Measurements from ENCODE around the gene SAFB2. TPM values are rescaled to one million over a fixed set of nuclear protein-coding genes. Genes with fewer than 3 reads are reported as not detected.

Gene SAFB2
- total RNA-seq (2022; extraction: Qiagen RNA extraction), result 23.3 to 45.0 TPM (median 37.3 TPM) in 5 replicates

GRCh38 chr19:5622465-5623396 lies at the start of gene SAFB2, which contains the start of gene SAFB:
SAFB2 (minus strand) TSS chr19:5622776; CDS start chr19:5622715, 61 bp downstream.
SAFB (plus strand) TSS chr19:5623083; CDS start chr19:5623206, 123 bp downstream.

GRCh38 chr19:5567360-5567969 lies 55.1 kb downstream of the SAFB2 start, which contains the start of gene TINCR:
TINCR (minus strand) TSS chr19:5567953.

Other genes starting within 250 kb of the SAFB2 start
- gene ZNRF4, start 167.4 kb downstream of the SAFB2 start, total RNA-seq (2022; extraction: Qiagen RNA extraction), result not detected in 5 replicates
- gene TINCR, start 54.8 kb downstream of the SAFB2 start, total RNA-seq (2022; extraction: Qiagen RNA extraction), result 1.9 to 3.2 TPM (median 2.2 TPM) in 5 replicates
- gene SAFB, start 307 bp upstream of the SAFB2 start, total RNA-seq (2022; extraction: Qiagen RNA extraction), result 48.8 to 67.2 TPM (median 62.4 TPM) in 5 replicates
- 49.5 to 70.9 TPM (median 63.4 TPM) in 5 replicates for gene MICOS13, start 57.7 kb upstream of the SAFB2 start, total RNA-seq (2022; extraction: Qiagen RNA extraction)
- gene HSD11B1L, start 58.3 kb upstream of the SAFB2 start, total RNA-seq (2022; extraction: Qiagen RNA extraction), result 2.8 to 4.4 TPM (median 3.4 TPM) in 5 replicates
- 694 to 907 TPM (median 711 TPM) in 5 replicates for gene RPL36, start 67.5 kb upstream of the SAFB2 start, total RNA-seq (2022; extraction: Qiagen RNA extraction)
- 42.7 to 65.3 TPM (median 62.4 TPM) in 5 replicates for gene LONP1, start 97.4 kb upstream of the SAFB2 start, total RNA-seq (2022; extraction: Qiagen RNA extraction)
- not detected in 5 replicates for gene CATSPERD, start 97.9 kb upstream of the SAFB2 start, total RNA-seq (2022; extraction: Qiagen RNA extraction)
- 1.6 to 2.7 TPM (median 2.1 TPM) in 5 replicates for gene PRR22, start 162.0 kb upstream of the SAFB2 start, total RNA-seq (2022; extraction: Qiagen RNA extraction)
- gene DUS3L, start 168.4 kb upstream of the SAFB2 start, total RNA-seq (2022; extraction: Qiagen RNA extraction), result 22.3 to 34.2 TPM (median 33.0 TPM) in 5 replicates
- gene NRTN, start 182.3 kb upstream of the SAFB2 start, total RNA-seq (2022; extraction: Qiagen RNA extraction), result 0.46 to 1.8 TPM (median 1.3 TPM) in 5 replicates
- 0.11 TPM in 1 of 5 replicates, not detected in the others for gene FUT6, start 216.9 kb upstream of the SAFB2 start, total RNA-seq (2022; extraction: Qiagen RNA extraction)
- 0.07 to 0.11 TPM in 2 of 5 replicates, not detected in the others for gene FUT3, start 228.7 kb upstream of the SAFB2 start, total RNA-seq (2022; extraction: Qiagen RNA extraction)
- not detected in 5 replicates for gene FUT5, start 247.8 kb upstream of the SAFB2 start, total RNA-seq (2022; extraction: Qiagen RNA extraction)